Stimulated activated naive CD4-positive, alpha-beta T cell treated with Interleukin-2 at 50 U/mL for 16 hours (primary cell): Measurements from ENCODE around the gene GALE.
A peak's percentile ranks its signal among the peaks of the same experiment; 100 is the strongest.
"Not testable (repeated sequence)": the region's sequence is repeated elsewhere in the genome, so short reads cannot be mapped to it uniquely, and the experiment has no call there.

Source experiments
- DNase-seq: peaks from one replicate; lab custom pipeline; 2025; lab: John Stamatoyannopoulos, UW

The GALE gene

GRCh38 chr1:23809751-23810171 is 9.2 kb upstream of the GALE start:
- DNase-seq = peak; percentile 78

- no peak for DNase-seq
These were observed 6.9 kb upstream of the GALE start for GRCh38 chr1:23807453-23807852.

DNA sequence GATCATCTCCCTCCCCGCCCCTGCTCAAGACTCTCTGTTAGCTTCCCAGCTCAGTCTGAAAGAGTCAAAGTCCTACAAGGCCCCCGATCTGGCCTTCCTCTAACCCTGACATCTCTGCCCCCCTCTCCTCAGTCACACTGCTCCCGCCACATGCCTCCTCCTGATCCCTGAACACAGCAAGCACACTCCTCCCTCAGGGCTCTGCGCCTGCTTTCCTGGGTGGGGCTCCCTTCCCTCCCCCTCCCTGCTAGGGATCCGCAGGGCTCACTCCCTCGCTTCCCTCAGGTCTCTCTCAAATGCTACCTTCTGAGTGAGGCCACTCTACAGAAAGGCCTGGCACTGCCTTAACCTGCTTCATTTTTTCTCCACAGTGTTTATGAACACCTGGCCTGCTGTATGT is 5.7 kb upstream of the GALE start:
- DNase-seq = no peak

GRCh38 chr1:23805025-23805424 is 4.5 kb upstream of the GALE start:
- DNase-seq = no peak

- DNase-seq = no peak
These were observed 3.8 kb upstream of the GALE start for GRCh38 chr1:23804183-23804835.

DNA sequence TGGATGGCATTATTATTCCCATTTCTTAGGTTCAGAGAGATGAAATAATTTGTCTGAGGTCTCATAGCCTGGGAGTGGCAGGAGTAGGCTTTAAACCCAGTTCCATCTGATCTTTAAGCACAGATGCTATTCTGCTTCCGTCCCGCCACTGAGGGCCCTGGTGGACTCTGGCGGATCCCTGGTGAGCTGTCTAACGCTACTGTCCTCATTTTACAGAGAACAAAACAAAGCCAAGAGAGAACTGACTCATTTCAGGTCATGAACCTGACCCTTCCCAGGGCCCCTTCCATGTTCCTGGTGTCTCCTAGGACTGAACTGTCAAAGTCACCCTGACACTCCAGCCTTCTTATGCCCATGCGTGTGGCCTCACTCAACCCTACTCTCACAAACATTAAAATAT is 3.1 kb upstream of the GALE start:
- DNase-seq = no peak

GRCh38 chr1:23802809-23803342 is 2.3 kb upstream of the GALE start:
- DNase-seq = not testable (repeated sequence)

DNA sequence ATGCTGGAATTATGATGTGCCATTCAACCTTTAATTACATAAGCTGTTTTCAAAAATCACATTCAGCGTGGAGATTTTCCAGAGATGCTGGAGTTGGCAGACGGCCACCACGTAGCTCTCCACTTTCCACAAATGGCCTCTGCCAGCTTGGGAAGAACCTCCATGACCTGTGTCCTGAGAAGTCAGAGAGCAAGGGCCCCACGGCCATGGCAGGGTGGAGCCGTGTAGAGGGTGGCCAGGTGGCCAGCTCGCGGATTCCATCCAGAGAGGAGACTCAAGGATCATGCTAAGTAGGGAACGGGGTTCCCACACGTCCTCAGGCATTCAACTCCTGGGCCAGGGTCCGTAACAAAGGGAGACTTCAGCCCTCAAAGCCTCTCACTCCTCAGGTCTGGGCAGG is 1.3 kb upstream of the GALE start:
- DNase-seq = no peak

GRCh38 chr1:23801338-23801748 is 789 bp upstream of the GALE start:
- no peak for DNase-seq

GRCh38 chr1:23799570-23800399 is 769 bp downstream of the GALE start:
- DNase-seq = no peak

- DNase-seq = no peak
These were observed 1.3 kb downstream of the GALE start for GRCh38 chr1:23799255-23799569.

GRCh38 chr1:23798662-23799142 is 1.9 kb downstream of the GALE start:
- DNase-seq = no peak

GRCh38 chr1:23797478-23798448 is 2.8 kb downstream of the GALE start:
- DNase-seq = no peak

GRCh38 chr1:23796466-23797271 is 3.9 kb downstream of the GALE start:
- no peak for DNase-seq

DNA sequence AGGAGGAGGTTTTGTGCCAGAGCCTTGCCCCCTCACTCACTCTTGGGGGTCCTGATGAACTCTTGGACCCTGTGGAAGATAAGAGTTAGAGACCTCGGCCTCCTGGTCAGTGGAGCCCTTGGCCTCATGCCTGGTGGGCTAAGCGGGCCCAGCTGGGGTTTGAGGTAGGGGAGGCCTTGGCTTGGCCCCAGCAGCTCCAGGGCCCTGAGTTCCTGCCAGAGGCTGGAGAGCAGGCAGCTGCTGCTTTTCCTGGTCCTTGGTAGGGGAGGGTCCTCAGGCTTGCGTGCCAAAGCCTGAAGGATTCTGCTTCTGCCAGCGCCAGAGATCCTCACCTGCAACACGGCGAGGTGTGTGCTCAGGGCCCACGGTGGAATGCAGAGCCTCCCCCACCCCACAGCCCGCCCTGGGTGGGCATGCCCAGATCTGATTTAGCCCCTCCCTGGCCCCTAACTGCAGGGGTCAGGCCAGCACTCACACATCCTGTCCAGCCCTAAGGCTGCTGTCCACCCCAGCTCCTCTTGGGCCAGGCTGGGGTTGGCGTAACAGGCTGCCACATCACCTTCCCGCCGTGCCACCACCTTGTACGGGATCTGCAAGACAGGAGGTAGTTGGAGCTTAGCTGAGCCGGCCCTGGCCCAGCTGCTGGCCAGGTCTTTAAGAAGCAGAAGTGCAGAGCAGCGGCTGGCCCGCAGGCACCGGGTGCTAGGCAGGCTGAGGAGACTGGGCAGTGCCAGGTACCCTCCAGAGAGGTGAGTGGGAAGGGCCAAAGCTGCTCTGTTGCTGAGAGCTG is 4.7 kb downstream of the GALE start:
- no peak for DNase-seq

DNA sequence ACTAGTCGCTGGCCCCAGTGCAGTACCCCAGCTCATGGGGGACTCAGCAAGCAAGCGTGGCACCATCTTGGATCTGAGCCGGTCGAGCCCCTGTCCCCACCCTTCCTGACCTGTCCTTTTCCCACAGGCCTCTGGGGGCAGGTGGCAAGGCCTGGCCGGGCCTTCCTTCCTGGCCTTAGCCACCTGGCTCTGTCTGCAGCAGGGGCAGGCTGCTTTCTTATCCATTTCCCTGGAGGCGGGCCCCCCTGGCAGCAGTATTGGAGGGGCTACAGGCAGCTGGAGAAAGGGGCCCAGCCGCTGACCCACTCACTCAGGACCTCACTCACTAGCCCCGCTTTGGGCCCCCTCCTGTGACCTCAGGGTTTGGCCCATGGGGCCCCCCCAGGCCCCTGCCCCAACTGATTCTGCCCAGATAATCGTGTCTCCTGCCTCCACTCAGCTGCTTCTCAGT is 5.8 kb downstream of the GALE start:
- DNase-seq = not testable (repeated sequence)

DNA sequence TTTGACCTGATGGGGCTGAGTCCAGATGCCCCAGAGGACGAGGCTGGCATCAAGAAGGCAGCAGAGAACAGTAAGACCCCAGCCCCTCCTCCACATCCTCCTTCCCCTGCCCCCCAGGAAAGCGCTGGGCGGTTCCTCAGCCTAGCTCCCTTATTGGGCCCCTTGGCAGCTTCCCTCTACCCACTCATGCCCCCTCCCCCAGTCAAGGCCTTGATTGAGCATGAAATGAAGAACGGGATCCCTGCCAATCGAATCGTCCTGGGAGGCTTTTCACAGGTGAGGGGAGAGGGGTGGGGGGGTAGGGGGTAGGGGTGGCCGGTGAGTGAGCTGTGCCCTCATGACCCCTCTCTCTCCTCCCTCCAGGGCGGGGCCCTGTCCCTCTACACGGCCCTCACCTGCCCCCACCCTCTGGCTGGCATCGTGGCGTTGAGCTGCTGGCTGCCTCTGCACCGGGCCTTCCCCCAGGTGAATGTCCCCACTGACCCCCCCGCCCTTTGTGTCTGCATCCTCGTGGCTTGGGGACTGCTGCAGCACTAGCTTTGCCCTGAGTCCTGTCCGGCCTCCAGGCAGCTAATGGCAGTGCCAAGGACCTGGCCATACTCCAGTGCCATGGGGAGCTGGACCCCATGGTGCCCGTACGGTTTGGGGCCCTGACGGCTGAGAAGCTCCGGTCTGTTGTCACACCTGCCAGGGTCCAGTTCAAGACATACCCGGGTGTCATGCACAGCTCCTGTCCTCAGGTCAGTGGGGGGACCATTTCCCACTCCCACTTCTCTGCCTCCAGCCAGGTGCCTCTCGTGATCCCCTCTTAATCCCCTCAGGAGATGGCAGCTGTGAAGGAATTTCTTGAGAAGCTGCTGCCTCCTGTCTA is 6.5 kb downstream of the GALE start:
- DNase-seq = no peak

DNA sequence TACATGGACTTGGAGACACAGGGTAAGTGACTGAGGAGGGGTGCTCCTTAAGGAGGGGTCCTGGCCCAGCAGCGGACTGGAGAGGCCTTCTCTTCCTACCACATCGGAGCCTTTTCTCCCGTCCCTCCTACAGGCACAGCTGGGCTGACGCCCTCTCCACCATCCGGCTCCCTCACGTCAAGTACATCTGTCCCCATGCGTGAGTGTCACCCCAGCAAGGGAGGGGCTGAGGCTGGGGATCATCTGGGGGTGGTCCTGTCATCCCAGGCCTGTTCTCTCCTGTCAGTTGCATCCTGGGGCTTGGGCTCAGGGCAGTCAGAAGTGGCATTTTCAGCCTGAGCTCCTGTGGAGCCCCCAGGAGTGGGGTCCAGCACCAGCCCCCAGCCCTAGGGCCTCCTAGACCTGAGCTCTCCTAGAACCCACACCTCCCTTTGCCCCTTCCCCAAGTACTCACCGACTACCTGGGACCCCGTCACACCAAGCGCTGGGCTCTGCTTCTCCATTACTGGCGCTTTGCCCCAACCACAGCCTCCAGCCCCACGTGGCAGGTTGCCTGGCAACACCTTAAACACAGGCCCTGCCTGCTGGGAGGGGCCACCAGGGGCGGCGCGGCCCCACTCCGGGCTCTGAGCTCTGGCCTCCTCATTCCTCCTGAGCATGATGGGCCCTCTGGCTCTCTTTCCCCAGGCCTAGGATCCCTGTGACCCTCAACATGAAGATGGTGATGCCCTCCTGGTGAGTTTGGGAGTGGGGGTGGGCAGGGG is 7.4 kb downstream of the GALE start:
- DNase-seq = no peak
